HG02678 (cell line): Measurements from ENCODE around the gene ME3.

Experiments used
- ATAC-seq: cut with Tn5 transposase; IDR thresholded peaks from one replicate; pipeline ENCODE4 v1.9.1; 2021; ENCODE audit warnings: mild to moderate bottlenecking, moderate library complexity; ENCODE audit not compliant: unreplicated experiment

ME3 gene

GRCh38 chr11:86495351-86495750 lies 177.1 kb downstream of the ME3 start:
- ATAC-seq = no peak

DNA sequence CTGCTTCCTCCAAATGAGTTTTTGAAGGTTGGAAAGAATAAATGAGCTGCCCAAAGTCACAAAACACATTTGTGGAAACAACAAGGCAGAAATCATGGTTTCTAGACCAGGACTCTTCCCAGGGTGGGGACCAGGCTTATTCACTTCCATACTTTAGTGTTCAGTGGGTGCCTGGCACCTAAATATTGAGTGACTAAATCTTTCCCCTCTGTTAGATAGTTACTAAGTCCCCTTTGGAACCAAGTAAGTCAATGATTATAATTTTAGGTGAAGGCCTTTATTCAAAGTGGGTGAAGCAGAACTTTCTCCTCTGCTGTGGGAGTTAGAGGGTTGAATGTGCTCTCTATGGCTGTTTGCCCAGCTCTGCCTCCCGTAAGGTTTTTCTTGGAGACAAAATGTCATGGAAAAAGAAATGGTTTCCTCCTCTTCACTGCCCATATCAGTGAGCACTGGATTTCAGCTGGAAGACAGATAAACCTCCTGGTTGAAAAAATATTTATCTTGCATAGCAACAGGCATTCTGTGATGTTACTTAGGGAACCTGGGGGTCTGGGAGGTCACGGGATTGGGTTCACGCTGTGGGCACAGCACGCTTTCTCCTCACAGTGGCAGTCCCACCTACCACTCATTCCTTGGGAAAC lies 179.9 kb downstream of the ME3 start:
- no peak for ATAC-seq

- ATAC-seq = no peak
Observed at GRCh38 chr11:86491027-86491426, 181.4 kb downstream of the ME3 start.

- ATAC-seq = no peak
Observed at GRCh38 chr11:86490582-86490981, 181.8 kb downstream of the ME3 start.

DNA sequence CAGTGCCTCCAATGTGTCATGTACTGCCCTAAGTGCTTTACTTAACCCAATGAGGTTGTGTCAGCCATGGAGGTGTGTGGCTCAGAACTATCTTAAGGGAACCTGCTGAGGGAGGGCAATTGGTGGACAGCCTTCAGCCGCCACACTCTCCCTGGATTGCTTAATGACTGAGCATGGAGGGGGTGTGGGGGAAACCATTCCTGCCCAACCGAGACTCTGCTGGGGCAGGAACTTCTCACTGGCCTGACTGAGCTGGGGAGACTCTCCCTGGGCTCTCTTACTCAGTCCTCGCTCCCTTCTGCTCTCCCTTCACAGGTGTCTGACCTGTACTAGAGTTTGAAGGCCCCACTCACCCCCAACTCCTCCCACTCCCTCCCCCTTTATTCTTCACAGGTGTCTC lies 183.0 kb downstream of the ME3 start:
- no peak for ATAC-seq

- ATAC-seq = no peak
Observed at GRCh38 chr11:86488553-86488952, 183.9 kb downstream of the ME3 start.

DNA sequence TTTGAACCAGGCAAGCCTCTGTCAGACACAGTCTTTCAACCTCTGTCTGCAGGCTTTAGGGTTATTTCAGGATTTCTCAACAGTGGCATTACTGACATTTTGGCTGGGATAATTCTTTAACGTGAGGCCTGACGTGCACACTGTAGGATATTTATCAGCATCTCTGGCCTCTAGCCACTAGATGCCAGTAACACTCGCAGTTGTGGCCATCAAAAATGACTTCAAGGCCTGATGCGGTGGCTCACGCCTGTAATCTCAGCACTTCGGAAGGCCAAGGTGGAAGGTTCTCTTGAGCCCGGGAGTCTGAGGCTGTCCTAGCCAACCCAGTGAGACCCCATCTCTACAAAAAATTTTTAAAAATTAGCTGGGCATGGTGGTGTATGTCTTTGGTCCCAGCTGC lies 184.7 kb downstream of the ME3 start:
- no peak for ATAC-seq

DNA sequence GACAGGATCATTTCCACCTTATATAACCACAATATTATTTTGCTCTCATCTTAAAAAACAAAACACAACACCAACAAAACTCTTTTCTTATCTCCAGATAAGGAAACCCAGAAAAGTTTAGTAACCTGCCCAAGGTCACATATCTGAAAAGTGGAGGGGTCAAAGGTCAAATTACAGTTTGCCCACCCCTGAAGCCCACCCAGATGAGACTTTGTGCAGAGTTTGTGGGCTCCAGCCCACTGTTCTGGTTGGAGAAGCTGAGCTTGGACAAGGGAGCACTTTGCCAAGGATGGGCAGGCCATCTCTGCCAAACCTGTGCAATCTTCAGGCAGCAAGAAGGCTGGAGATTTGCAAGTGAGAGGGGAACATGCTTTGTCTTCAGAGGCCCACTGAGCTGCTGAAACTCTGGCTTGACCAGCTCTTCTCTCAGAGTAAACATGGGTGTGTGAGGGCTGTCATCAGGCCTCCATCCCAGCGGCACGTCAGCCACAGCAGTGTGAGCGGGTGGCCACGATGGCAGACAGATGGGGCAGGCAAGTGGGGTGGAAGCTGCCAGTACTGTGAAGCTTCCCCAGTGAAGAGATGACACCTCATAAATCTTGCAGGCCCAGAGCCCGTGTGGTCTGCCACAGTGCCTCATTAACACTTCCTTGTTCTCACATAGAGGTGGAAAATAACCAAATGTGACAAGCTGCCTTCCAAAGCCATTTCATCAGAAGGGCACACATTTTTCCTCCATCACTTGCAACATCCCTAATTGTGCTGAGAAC lies 186.0 kb downstream of the ME3 start:
- ATAC-seq = no peak

DNA sequence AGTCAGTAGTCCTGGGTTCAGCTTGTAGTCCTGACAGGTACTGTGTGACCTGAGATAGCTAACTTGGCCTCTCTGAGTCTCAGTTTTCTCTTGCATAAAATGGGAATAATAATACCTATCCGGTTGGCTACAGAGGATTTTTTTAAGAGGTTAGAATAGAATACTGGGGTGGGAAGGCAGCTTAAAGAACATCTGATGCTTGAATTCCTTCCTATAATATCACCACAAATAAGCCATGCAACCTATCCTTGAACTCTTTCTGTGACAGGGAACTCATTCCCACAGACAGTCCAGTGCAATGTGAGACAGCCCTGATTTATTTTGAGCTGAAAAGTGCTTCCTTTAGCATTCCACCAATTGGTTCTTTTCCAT lies 187.6 kb downstream of the ME3 start:
- ATAC-seq = no peak

DNA sequence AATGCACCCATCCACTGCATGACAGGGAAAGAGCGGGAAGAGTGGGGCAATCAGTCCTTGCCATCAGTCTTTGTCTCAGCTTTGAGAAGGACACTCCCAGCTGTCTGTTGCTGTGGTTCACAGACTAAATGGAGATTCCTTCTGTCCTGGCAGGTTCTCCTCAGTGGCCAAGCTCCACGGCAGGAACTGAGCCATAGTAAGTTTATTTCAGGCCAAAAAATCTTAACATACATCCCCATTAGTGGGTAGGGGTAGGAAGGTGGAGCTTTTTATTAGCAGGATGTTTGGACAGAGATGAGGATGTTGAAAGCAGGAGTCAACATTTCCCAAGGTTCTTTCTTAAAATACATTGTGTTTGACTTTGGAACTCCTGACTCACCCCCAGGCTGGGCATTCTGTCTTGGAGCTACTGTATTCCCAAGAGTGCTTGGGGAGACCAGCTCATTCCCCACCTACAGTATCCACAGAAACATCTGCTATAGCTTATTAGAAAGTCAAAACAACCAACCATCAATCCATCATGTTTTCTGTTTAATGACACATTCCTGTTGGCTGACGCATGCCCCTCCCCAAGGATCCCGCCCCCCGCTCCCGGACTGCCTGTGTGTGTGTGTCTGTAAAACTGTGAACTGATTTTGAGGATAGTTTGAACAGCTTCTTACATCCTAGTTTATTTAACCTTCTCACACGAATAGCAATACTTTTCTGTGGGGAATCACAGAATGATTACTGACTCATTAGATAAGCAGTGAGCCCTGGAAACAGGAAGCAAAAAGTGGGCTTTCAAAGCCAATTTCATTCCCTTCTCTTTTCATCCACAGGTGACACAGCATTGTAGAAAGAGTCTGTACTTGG lies 188.2 kb downstream of the ME3 start:
- no peak for ATAC-seq

DNA sequence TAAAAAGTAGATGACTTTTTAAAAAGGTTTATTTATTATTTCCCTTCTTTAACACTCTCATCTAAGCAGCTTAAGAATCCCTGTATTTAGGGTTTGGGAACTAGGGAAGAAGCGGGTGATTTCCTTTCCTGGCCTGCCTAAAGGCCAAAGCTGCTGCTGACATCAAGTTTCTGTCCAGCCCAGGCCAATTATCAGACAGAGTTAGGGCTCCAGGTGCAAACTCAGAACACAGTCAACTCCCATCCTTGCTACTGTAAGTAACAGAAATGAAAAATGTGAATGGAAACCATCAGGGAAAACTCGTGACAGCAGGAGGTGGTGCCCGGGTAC lies 188.8 kb downstream of the ME3 start:
- no peak for ATAC-seq

GRCh38 chr11:86482692-86483091 lies 189.7 kb downstream of the ME3 start:
- ATAC-seq = no peak

- ATAC-seq = no peak
Observed at GRCh38 chr11:86481399-86481798, 191.0 kb downstream of the ME3 start.

DNA sequence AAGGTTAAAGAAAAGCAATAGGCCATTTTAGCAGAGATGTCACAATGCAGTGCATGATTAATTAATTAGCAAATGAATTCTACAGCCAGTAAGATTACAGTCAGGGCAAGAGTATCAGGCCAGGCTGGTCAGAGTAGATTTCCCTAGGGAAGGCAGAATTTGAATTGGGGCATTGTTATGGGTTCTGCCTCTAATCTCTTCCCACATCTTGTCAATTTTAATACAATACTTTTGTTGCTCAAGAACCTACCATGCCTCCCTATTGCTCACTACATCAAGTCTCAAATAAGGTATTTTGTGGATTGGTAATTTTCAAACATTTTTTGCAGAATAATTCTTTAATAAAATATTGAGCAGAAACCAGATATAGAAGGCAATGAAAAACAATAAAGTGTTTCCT lies 194.1 kb downstream of the ME3 start:
- ATAC-seq = no peak

GRCh38 chr11:86477495-86478155 lies 194.8 kb downstream of the ME3 start:
- ATAC-seq = no peak

GRCh38 chr11:86476109-86476861 lies 196.1 kb downstream of the ME3 start:
- ATAC-seq = no peak

- no peak for ATAC-seq
Observed at GRCh38 chr11:86475027-86475426, 197.4 kb downstream of the ME3 start.

DNA sequence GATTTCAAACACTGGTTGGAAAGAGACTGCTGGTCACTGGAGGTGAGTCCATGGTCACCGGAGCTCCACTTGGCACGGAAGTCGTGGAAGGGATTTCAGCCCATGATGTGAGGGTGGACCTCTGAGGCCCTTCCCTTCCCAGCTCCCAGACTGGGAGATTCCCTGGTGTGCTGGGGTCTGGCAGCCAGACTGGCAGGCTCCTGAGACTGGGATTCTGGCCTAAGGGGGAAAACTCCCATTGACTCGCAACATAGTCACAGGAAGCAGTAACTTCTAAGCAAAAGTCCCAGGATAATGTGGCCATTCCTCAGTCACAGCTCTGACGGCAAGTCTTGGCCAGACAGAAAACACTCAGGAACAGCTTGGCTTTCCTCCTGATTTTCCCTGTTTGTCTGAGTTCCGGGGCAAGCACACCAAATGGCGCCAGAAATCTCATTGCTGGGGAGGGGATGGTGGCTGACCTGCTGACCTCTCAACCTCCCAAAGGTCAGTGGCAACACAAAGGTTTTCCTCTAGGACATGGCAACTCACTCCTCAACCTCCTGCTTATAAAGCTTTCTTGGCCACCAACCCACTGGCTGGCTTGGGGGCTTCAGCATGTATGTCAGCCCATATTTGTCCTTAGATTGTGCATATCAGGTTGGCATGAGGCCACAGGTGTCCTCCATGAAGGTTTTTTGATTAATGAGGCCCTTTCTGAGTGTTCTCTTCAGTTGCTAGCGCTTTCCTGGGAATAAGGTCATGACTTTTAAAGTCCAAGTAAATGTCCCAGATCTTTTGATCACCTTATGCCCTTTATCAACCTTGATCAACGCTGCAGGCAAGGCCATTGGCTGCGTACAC lies 198.2 kb downstream of the ME3 start:
- no peak for ATAC-seq

- ATAC-seq = no peak
Observed at GRCh38 chr11:86469491-86470388, 202.7 kb downstream of the ME3 start.
